Activated CD4-positive, CD25-positive, alpha-beta regulatory T cell (primary cell): Measurements from ENCODE around the gene KIF27.
"Not testable (repeated sequence)": the region's sequence is repeated elsewhere in the genome, so short reads cannot be mapped to it uniquely, and the experiment has no call there.

ENCODE experiments used
- DNase-seq, 4 experiments: peaks; one replicate each; lab custom pipeline; 2025; lab: John Stamatoyannopoulos, UW

Gene KIF27, protein sequence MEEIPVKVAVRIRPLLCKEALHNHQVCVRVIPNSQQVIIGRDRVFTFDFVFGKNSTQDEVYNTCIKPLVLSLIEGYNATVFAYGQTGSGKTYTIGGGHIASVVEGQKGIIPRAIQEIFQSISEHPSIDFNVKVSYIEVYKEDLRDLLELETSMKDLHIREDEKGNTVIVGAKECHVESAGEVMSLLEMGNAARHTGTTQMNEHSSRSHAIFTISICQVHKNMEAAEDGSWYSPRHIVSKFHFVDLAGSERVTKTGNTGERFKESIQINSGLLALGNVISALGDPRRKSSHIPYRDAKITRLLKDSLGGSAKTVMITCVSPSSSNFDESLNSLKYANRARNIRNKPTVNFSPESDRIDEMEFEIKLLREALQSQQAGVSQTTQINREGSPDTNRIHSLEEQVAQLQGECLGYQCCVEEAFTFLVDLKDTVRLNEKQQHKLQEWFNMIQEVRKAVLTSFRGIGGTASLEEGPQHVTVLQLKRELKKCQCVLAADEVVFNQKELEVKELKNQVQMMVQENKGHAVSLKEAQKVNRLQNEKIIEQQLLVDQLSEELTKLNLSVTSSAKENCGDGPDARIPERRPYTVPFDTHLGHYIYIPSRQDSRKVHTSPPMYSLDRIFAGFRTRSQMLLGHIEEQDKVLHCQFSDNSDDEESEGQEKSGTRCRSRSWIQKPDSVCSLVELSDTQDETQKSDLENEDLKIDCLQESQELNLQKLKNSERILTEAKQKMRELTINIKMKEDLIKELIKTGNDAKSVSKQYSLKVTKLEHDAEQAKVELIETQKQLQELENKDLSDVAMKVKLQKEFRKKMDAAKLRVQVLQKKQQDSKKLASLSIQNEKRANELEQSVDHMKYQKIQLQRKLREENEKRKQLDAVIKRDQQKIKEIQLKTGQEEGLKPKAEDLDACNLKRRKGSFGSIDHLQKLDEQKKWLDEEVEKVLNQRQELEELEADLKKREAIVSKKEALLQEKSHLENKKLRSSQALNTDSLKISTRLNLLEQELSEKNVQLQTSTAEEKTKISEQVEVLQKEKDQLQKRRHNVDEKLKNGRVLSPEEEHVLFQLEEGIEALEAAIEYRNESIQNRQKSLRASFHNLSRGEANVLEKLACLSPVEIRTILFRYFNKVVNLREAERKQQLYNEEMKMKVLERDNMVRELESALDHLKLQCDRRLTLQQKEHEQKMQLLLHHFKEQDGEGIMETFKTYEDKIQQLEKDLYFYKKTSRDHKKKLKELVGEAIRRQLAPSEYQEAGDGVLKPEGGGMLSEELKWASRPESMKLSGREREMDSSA (N-terminal part only)

DNA sequence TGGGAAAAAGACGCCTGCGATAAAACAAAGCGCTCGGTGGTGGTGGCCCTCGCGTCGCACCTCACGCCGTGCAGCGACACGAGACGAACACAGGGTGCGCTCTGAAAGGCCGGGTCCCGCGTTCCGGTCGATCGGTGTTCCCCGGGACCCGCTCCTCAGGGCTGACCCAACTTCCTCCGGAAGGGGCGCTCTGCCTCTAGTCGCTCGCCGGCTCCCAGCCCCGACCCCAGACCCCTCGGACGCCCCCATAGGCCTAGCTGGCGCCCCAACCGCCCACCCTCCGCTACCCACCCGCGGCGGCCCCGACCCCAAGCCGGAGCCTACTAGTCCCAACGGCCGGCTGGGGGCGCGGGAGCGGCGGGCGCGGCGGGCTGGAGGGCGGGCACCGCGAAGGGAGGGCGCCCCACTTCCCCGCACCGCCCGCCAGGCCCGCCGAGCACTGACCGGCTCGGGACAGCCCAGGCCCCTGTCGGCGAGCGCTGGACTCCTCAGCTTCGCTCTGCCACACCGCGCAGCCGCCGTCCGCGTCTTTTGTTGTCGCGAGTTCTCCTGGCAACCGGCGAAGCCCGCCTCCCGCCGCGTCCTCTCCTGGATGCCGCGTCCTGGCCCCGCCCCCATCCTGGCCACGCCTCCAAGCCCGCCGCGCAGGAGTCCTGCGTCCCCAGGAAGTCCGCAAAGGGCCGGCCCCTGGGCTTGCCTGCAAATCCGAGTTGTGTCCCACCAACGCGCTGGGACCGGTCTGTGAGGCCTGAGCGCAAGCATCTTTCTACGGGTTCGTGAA, at the start of gene KIF27:
Gene KIF27 (minus strand): TSS at position 506 of the 781 bp plus-strand sequence. CDS start 5,841 bp downstream, outside the sequence.
- DNase-seq = peak; percentile 91 to 95 (median 92)

DNA sequence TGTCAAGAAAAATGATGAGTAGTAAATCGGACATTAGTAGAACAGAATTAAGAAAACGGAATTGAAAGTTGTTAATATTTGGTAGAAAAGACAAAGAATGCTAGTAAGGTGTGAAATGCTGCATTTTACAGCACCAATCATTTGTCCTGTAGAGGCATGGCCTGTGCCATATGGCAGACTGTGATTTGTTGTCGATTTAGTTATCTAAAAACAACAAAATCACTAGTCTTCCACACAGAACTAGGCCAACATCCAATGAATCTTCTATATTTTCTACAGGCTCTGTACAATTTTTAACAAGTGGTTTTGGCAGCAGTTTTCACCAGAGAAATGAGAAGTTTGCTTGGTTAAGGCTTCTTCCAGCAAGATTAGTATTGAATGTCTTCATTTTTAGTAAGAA, 48.4 kb upstream of the KIF27 start:
- no peak for DNase-seq

GRCh38 chr9:83967073-83967472, 45.8 kb upstream of the KIF27 start:
- no peak for DNase-seq

DNA sequence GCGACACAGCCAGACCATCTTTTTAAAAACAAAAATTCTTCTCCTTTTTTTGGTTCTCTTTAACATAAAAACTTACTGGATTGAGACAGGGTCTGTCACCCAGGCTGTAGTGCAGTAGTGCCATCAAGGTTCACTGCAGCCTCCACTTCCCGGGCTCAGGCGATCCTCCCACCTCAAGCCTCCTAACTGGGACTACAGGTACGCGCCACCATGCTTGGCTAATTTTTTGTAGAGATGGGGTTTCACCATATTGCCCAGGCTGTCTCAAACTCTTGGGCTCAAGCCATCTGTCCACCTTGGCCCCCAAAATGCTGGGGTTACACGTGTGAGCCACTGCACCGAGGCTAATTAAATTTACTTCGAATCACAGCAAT, 45.0 kb upstream of the KIF27 start:
- no peak for DNase-seq

GRCh38 chr9:83965350-83966208, 44.3 kb upstream of the KIF27 start:
- DNase-seq = no peak

- no peak for DNase-seq
These were observed 43.7 kb upstream of the KIF27 start for GRCh38 chr9:83964973-83965349.

DNA sequence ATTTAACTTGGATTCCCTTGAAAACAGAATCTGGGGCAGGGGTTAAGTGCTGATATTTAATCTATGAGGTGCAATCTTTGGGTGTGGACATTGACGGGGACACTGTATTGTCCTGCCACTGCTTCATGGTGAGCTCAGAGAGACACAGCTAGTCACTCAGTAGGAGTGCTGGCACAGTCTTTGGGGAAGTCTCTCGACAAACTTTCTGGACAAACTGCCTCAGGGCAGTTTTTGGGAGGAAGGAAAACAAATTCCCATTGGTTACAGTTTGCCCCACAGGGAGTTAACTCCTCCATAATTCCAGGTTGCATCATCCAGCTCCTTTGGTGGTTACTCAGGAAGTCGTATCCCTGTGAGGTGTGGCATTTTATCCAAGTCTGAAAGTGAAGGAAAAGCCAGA, 40.9 kb upstream of the KIF27 start:
- no peak for DNase-seq

DNA sequence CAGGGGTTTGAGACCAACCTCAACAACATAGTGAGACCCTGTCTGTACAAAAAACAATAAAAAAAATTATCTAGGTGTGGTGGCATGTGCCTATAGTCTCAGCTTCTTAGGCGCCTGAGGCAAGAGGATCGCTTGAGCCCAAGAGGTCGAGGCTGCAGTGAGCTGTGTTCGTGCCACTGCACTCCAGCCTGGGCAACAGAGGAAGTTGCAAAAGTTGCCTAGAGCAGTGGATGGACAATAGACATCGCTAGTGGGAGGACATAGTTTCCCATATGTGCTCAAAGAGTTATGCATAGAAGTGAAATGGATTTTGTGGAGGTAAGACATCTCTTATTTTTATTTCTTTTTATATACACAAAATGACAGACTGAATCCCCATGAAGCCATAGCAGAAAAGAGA, 39.8 kb upstream of the KIF27 start:
- no peak for DNase-seq

DNA sequence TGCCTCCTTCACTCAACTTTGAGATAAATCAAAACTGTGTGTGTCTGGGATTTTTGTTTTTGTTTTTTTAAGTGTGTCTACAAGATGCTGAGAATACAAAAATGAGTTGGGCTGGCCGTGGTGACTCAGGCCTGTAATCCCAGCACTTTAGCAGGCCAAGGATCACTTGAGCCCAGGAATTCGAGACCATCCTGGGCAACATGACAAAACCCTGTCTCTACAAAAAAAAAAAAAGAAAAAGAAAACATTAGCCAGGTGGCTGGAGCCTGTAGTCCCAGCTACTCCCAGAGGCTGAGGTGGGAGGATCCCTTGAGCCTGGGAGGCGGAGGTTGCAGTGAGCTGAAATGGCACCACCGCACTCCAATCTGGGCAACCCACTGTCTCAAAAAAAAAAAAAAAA, 37.8 kb upstream of the KIF27 start:
- DNase-seq = no peak

GRCh38 chr9:83957248-83957513, 35.9 kb upstream of the KIF27 start:
- no peak for DNase-seq

DNA sequence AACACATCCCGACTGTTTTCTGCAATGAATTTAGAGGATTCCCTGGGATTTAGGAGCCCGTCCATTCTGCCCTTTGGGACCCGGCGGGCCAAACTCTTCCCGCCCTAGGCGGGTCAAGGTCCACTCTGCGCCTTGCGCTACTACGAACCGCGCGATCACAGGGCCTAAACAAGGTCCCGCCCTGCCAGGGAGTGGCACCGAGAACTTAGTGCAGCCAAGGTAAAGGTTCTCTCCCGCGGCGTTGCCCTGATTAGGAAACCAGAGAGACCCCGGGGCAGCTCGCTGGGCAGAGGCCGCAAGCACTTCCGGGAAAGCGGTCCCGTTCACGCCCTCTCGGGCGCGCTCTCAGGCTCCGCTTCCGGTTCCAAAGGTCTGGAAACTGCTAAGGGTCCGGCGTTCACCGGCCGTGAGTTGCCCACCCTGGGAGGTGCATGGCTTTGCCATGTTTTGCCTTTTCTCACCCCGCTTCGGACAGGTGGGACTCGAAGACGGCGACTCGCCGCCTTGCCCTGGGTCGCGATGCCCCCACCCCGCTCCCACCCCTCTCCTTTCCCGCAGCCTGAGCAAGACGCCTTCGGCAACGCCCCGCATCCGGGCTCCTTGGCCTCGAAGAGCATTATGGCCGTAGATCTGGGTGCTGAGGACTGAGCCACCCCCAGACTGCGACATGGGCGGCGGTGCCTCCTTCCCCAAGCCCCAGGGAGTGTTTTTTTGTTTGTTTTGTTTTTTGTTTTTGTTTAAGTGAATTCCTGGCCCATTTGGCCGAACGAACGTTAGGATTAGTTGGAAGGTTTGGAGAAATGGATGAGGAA, 35.4 kb upstream of the KIF27 start:
- peak; percentile 17 to 37 (median 24) for DNase-seq

GRCh38 chr9:83956086-83956435, 34.8 kb upstream of the KIF27 start:
- no peak for DNase-seq

DNA sequence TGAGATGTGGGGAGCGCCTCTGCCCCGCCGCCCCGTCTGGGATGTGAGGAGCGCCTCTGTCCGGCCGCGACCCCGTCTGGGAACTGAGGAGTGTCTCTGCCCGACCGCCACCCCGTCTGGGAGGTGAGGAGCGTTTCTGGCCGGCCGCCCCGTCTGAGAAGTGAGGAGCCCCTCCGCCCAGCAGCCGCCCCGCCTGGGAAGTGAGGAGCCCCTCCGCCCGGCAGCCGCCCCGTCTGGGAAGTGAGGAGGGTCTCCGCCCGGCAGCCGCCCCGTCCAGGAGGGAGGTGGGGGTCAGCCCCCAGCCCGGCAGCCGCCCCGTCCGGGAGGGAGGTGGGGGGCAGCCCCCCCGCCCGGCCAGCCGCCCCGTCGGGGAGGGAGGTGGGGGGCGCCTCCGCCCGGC, 26.9 kb upstream of the KIF27 start:
- not testable (repeated sequence) for DNase-seq

DNA sequence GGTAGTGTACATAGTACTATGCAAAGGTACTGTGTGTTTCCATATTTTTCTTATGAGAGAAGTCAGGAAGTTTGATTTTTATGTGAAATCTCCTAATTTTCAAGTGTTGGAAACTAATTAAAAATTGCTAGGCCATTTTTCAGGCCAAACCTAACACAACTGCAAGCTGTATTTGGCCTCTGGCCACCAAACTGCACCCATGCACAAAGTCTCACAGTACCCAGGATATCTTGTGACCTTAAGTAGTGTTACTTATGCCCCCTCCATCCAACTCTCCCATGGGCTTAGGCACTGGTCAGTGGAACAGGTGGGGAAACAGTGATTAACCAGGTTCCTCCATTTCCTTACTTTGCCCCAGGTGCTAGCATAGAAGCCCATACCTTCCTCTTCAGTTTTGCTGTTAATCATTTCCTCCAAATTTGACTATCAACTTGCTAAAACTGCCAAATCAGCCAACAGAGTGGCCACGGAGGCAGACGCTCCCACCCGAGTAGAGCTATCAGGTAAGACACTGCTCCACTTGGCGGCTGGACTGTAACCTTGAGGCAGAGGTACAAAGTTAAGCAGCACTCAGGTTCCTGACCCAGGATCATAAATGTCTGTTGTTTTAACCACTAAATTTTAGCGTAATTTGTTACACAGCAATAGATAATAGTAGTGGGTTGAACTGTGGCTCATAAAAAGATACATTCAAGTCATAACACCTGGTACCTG, 19.5 kb upstream of the KIF27 start:
- DNase-seq = no peak

GRCh38 chr9:83937861-83938455, 16.7 kb upstream of the KIF27 start:
- no peak for DNase-seq

DNA sequence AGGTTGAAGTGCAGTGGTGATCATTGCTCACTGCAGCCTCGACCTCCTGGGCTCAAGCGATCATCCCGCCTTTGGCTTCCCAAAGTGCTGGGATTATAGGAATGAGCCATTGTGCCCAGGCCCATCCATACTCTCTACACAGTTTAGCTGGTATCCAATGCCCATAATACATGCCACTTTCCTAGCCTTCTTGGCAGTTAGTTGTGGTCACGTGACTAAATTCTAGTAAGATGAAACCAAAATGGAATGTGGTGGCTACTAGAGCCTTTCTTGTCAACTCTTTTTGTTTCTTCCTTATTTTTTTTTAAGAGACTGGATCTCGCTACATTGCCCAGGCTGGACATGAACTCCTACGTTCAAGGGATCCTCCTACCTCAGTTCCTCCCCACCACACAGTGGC, 15.3 kb upstream of the KIF27 start:
- no peak for DNase-seq

- DNase-seq = no peak
These were observed 14.2 kb upstream of the KIF27 start for GRCh38 chr9:83935276-83935935.

DNA sequence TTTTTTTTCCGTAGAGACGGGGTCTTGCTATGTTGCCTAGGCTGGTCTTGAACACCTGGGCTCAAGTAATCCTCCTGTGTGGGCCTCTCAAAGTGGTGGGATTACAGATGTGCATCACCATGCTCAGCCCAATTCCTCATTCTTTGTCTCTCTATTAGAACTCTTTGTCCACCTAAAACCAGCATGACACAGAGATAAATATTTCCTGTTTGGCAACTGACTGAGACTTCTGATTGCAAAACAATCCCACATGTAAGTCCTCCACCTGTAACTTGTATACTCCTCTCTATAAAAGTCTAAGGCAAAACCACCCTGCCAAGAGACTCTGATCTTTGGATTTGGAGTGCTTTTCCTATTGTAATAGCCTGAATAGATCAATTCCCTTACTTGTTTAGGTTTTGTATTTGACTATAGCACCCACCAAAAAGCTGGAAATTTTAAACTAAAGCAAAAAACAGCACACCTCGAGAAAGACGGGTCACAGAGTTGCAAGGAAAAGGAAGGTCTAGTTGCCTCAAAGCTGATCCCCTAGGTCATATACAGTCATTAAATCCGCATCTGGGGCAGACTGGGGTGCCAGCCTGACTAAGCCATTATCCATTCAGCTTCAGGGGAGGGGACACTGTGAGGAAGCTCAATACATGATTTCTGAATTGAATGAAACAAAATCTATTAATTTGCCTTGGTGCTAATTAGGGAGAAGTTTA, 13.5 kb upstream of the KIF27 start:
- DNase-seq = no peak
